GM18951 (cell line): Measurements from ENCODE around the gene EMC8.

Experiments used
- POLR2A ChIP-seq: IDR thresholded peaks from 4 replicates; pipeline ENCODE4 v1.6.1; 2011; ENCODE audit warnings: mild to moderate bottlenecking; ENCODE audit not compliant: insufficient read length, insufficient read depth; ENCODE audit errors: extremely low read depth
- in situ Hi-C: fragments of 300-500 bp; cut with MboI; formaldehyde crosslinking; loops from one replicate; pipeline ENCODE4 v1.12.0; 2022; ENCODE audit warnings: low sequenced_read_pairs, mixed read lengths, inconsistent platforms; ENCODE audit not compliant: unreplicated experiment

The EMC8 gene

GRCh38 chr16:85781156-85781555, 18.2 kb downstream of the EMC8 start:
- in situ Hi-C loops: no loop called here
- no peak for TF ChIP-seq POLR2A

GRCh38 chr16:85780281-85780680, 19.1 kb downstream of the EMC8 start:
- in situ Hi-C loops: no loop called here
- TF ChIP-seq POLR2A: no peak

- TF ChIP-seq POLR2A: no peak
- in situ Hi-C loops: no loop called here
Observed at GRCh38 chr16:85778873-85779272, 20.5 kb downstream of the EMC8 start.

- in situ Hi-C loops: no loop called here
- no peak for TF ChIP-seq POLR2A
Observed at GRCh38 chr16:85777583-85778310, 21.6 kb downstream of the EMC8 start.

GRCh38 chr16:85774811-85775210, 24.5 kb downstream of the EMC8 start:
- no peak for TF ChIP-seq POLR2A
- in situ Hi-C loops: no loop called here

- no peak for TF ChIP-seq POLR2A
- in situ Hi-C loops: no loop called here
Observed at GRCh38 chr16:85774136-85774535, 25.2 kb downstream of the EMC8 start.

- no peak for TF ChIP-seq POLR2A
- in situ Hi-C loops: no loop called here
Observed at GRCh38 chr16:85773044-85773443, 26.3 kb downstream of the EMC8 start.

GRCh38 chr16:85770741-85771140, 28.6 kb downstream of the EMC8 start:
- TF ChIP-seq POLR2A: no peak
- in situ Hi-C loops: no loop called here

GRCh38 chr16:85768199-85768598, 31.1 kb downstream of the EMC8 start:
- TF ChIP-seq POLR2A: no peak

GRCh38 chr16:85767531-85767930, 31.8 kb downstream of the EMC8 start:
- no peak for TF ChIP-seq POLR2A
- in situ Hi-C loops: no loop called here

More at GRCh38 chr16:85768199-85768598, 31.1 kb downstream of the EMC8 start:
- in situ Hi-C loops: no loop called here

- in situ Hi-C loops: no loop called here
- no peak for TF ChIP-seq POLR2A
Observed at GRCh38 chr16:85765767-85766166, 33.6 kb downstream of the EMC8 start.

- in situ Hi-C loops: no loop called here
- TF ChIP-seq POLR2A: no peak
Observed at GRCh38 chr16:85765211-85765610, 34.1 kb downstream of the EMC8 start.

GRCh38 chr16:85763616-85764015, 35.7 kb downstream of the EMC8 start:
- in situ Hi-C loops: no loop called here
- TF ChIP-seq POLR2A: no peak

GRCh38 chr16:85762970-85763369, 36.4 kb downstream of the EMC8 start:
- TF ChIP-seq POLR2A: no peak
- in situ Hi-C loops: no loop called here
